ENCODE data around the gene ZFAND3.
A peak's percentile ranks its signal among the peaks of the same experiment; 100 is the strongest.
"Not testable (repeated sequence)": the region's sequence is repeated elsewhere in the genome, so short reads cannot be mapped to it uniquely, and the experiment has no call there.

Gene ZFAND3

GRCh38 chr6:37936906-37937305 lies 117.4 kb downstream of the ZFAND3 start:
- no peaks in the 10 kb centered on the region for H3K9me3 ChIP-seq (replicated peaks in 1 of 11)
- H3K27me3 ChIP-seq, result no peaks in the 10 kb centered on the region
- H3K36me3 ChIP-seq, result peaks cover 0 to 45% (median 24%) of the 10 kb centered on the region in 11 experiments; a peak in 16 of 22 replicates
- no peak overlapping the region for H3K9ac ChIP-seq
- H4K20me1 ChIP-seq, result peaks cover 24 to 100% (median 79%) of the 10 kb centered on the region in 11 experiments; a peak in 18 of 22 replicates
- peaks cover 14 to 55% (median 18%) of the 10 kb centered on the region in 10 experiments for H3K4me1 ChIP-seq
- H3K27ac ChIP-seq, result no peak overlapping the region
- peak overlapping the region in 10 of 11 experiments; percentile 16 to 70 (median 44); a peak in 17 of 22 replicates for H3K4me2 ChIP-seq
- TF ChIP-seq Cebpa-rat (IDR thresholded peaks at IDR 0.05), result no peak
- H3K4me3 ChIP-seq, result no peak overlapping the region

DNA sequence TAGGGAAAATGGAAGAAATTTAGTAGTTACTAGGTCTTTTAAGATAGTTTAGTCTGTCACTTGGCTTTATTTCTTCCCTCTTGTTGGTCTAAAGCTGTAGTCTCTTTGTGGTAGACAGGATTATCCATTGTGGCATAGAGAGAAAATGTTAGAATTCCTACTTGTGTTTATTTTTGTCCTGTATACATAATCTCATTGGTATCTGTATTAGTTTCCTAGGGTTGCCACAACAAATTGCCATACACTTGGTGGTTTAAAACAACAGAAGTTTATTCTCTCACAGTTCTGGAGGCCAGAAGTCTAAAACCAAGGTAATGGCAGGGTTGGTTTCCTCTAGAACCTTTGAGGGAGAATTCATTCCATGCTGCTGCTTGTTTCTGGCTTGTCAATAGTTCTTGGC lies 119.4 kb downstream of the ZFAND3 start:
- Histone ChIP-seq H3K9ac (no peak overlapping the region), H3K4me1 (peaks cover 14 to 75% (median 30%) of the 10 kb centered on the region in 10 experiments), H3K4me2 (no peak overlapping the region), H4K20me1 (peaks cover 19 to 100% (median 76%) of the 10 kb centered on the region in 11 experiments; a peak in 18 of 22 replicates), H3K27ac (no peak overlapping the region), H3K27me3 (no peaks in the 10 kb centered on the region), H3K9me3 (replicated peaks in 1 of 11) (no peaks in the 10 kb centered on the region), H3K4me3 (no peak overlapping the region), H3K36me3 (peaks cover 0 to 31% (median 20%) of the 10 kb centered on the region in 11 experiments; a peak in 15 of 22 replicates)
- TF ChIP-seq Cebpa-rat (IDR thresholded peaks at IDR 0.05), result no peak

DNA sequence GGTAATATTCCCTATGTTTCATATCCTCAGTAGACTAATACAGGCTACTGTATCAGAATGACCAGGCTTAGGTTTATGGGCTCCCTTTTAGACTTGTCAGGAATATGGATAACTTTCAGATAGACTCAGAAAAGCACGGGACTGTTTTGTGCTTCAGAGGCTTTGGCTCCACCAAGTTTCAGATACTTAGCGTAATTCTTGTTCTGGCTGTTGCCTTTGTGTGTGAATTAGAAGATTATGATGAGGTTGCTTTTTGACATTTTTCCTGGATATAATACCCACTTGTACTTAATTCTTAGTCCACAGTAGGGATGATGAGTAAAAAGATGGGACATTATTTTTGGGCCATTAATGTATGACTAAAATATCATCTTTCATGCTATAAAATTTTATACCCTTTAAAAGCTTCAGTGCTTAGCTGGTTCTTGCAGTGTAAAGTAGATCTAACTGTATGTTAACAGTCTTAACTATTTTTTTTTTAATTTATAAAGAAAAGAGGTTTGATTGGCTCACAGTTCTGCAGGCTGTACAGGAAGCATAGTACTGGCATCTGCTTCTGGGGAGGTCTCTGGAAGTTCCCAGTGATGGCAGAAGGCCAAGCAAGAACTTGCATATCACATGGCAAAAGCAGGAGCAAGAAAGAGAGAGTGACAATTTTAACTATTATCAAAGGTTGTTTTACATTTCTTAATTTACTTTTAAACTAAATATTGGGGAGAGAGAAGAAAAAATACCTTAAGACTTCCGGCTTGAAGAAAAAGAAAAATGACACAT lies 120.7 kb downstream of the ZFAND3 start:
- Histone ChIP-seq H3K9me3 (replicated peaks in 1 of 11) (no peaks in the 10 kb centered on the region), H3K27me3 (no peaks in the 10 kb centered on the region), H3K9ac (no peak overlapping the region), H3K4me3 (no peak overlapping the region), H3K4me2 (peak overlapping the region in 2 of 11 experiments; percentile 30 to 31; a peak in 2 of 22 replicates), H4K20me1 (peaks cover 19 to 100% (median 81%) of the 10 kb centered on the region in 11 experiments; a peak in 20 of 22 replicates), H3K36me3 (peaks cover 0 to 30% (median 17%) of the 10 kb centered on the region in 11 experiments; a peak in 14 of 22 replicates), H3K27ac (no peak overlapping the region), H3K4me1 (peaks cover 14 to 82% (median 30%) of the 10 kb centered on the region in 10 experiments)
- no peak for TF ChIP-seq Cebpa-rat (IDR thresholded peaks at IDR 0.05)

- Histone ChIP-seq H3K36me3 (peaks cover 0 to 30% (median 17%) of the 10 kb centered on the region in 11 experiments; a peak in 14 of 22 replicates), H3K9ac (no peak overlapping the region), H3K9me3 (replicated peaks in 1 of 11) (no peaks in the 10 kb centered on the region), H3K4me2 (peak overlapping the region in 2 of 11 experiments; percentile 56 to 74; a peak in 1 of 22 replicates), H3K27me3 (no peaks in the 10 kb centered on the region), H3K4me1 (peaks cover 4 to 80% (median 18%) of the 10 kb centered on the region in 10 experiments), H3K27ac (no peak overlapping the region), H3K4me3 (no peak overlapping the region), H4K20me1 (peaks cover 22 to 100% (median 81%) of the 10 kb centered on the region in 11 experiments; a peak in 20 of 22 replicates)
- TF ChIP-seq Cebpa-rat (IDR thresholded peaks at IDR 0.05), result no peak
These were observed 122.3 kb downstream of the ZFAND3 start for GRCh38 chr6:37941871-37942270.

- Histone ChIP-seq H3K4me2 (peak overlapping the region in 2 of 11 experiments; percentile 56 to 74; a peak in 5 of 22 replicates), H3K27me3 (no peaks in the 10 kb centered on the region), H3K36me3 (peaks cover 0 to 28% (median 17%) of the 10 kb centered on the region in 11 experiments; a peak in 14 of 22 replicates), H4K20me1 (peaks cover 22 to 100% (median 79%) of the 10 kb centered on the region in 11 experiments; a peak in 20 of 22 replicates), H3K4me3 (no peak overlapping the region), H3K9me3 (replicated peaks in 1 of 11) (peaks cover 0 to 4% (median 0%) of the 10 kb centered on the region in 11 experiments; a peak in 4 of 22 replicates), H3K27ac (no peak overlapping the region), H3K4me1 (peaks cover 0 to 80% (median 14%) of the 10 kb centered on the region in 10 experiments; a peak in 12 of 20 replicates), H3K9ac (no peak overlapping the region)
- no peak for TF ChIP-seq Cebpa-rat (IDR thresholded peaks at IDR 0.05)
These were observed 123.3 kb downstream of the ZFAND3 start for GRCh38 chr6:37942606-37943376.

- peaks cover 0 to 82% (median 14%) of the 10 kb centered on the region in 10 experiments; a peak in 12 of 20 replicates for H3K4me1 ChIP-seq
- no peak for TF ChIP-seq Cebpa-rat (IDR thresholded peaks at IDR 0.05)
- H3K9ac ChIP-seq, result no peak overlapping the region
- H3K27ac ChIP-seq, result no peak overlapping the region
- peaks cover 22 to 100% (median 78%) of the 10 kb centered on the region in 11 experiments; a peak in 20 of 22 replicates for H4K20me1 ChIP-seq
- H3K27me3 ChIP-seq, result no peaks in the 10 kb centered on the region
- H3K4me3 ChIP-seq, result no peak overlapping the region
- peaks cover 3 to 11% (median 4%) of the 10 kb centered on the region in 11 experiments; a peak in 19 of 22 replicates for H3K9me3 ChIP-seq (replicated peaks in 1 of 11)
- peaks cover 0 to 27% (median 17%) of the 10 kb centered on the region in 11 experiments; a peak in 16 of 22 replicates for H3K36me3 ChIP-seq
- H3K4me2 ChIP-seq, result peak overlapping the region in 3 of 11 experiments; percentile 4 to 74 (median 56); a peak in 4 of 22 replicates
These were observed 124.0 kb downstream of the ZFAND3 start for GRCh38 chr6:37943436-37944058.

DNA sequence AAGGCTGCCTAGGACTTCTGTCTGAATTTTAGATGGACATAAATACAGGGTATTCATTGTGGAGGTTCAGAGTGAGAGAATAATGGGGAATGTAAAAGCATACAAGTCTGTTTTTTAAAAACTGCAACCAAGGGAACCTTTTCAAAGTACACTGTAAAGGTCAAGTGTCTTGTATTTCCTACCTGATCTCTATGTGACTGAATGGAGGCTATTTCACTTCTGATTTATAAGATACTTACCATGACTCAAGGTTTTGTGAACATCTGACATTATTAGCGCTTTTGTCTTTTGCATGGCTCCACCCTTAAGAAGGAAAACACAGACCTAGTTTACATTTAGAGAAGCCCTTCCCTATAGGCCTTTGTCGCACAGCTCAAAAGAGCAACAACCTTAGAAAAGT lies 126.5 kb downstream of the ZFAND3 start:
- Histone ChIP-seq H3K4me1 (peaks cover 0 to 64% (median 14%) of the 10 kb centered on the region in 10 experiments; a peak in 12 of 20 replicates), H3K4me2 (no peak overlapping the region), H3K27me3 (no peaks in the 10 kb centered on the region), H3K27ac (no peak overlapping the region), H4K20me1 (peaks cover 25 to 100% (median 82%) of the 10 kb centered on the region in 11 experiments; a peak in 19 of 22 replicates), H3K36me3 (peaks cover 9 to 28% (median 22%) of the 10 kb centered on the region in 11 experiments; a peak in 20 of 22 replicates), H3K4me3 (no peak overlapping the region), H3K9ac (no peak overlapping the region), H3K9me3 (replicated peaks in 1 of 11) (peaks cover 12 to 34% (median 27%) of the 10 kb centered on the region in 11 experiments; a peak in 20 of 22 replicates)
- TF ChIP-seq Cebpa-rat (IDR thresholded peaks at IDR 0.05), result no peak

GRCh38 chr6:37947468-37947867 lies 127.9 kb downstream of the ZFAND3 start:
- Histone ChIP-seq H3K4me2 (no peak overlapping the region), H4K20me1 (peaks cover 25 to 100% (median 80%) of the 10 kb centered on the region in 11 experiments; a peak in 19 of 22 replicates), H3K36me3 (peaks cover 9 to 36% (median 22%) of the 10 kb centered on the region in 11 experiments; a peak in 20 of 22 replicates), H3K4me1 (peaks cover 0 to 64% (median 12%) of the 10 kb centered on the region in 10 experiments; a peak in 12 of 20 replicates), H3K9ac (no peak overlapping the region), H3K4me3 (no peak overlapping the region), H3K27me3 (no peaks in the 10 kb centered on the region), H3K27ac (no peak overlapping the region), H3K9me3 (replicated peaks in 1 of 11) (peaks cover 12 to 43% (median 30%) of the 10 kb centered on the region in 11 experiments; a peak in 20 of 22 replicates)
- TF ChIP-seq Cebpa-rat (IDR thresholded peaks at IDR 0.05), result no peak

DNA sequence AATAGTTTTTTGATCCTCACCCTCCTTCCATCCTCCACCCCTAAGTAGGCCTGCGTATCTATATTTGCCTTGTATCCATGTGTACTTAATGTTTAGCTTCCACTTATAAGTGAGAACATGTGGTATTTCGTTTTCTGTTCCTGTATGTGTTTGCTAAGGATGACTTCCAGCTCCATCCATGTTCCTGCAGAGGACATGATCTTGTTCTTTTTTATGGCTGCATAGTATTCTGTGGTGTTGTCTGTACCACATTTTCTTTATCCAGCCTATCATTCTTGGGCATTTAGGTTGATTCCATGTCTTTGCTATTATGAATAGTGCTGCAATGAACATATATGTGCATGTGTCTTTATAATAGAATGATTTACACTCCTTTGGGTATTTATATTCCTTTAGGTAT lies 129.1 kb downstream of the ZFAND3 start:
- H3K9ac ChIP-seq, H3K27me3 ChIP-seq, H3K4me3 ChIP-seq, H3K27ac ChIP-seq, H3K4me2 ChIP-seq: not testable (repeated sequence)
- H3K4me1 ChIP-seq, result peaks cover 0 to 62% (median 2%) of the 10 kb centered on the region in 10 experiments; a peak in 11 of 20 replicates
- H4K20me1 ChIP-seq, result peaks cover 31 to 100% (median 77%) of the 10 kb centered on the region in 11 experiments; a peak in 19 of 22 replicates
- peaks cover 9 to 36% (median 23%) of the 10 kb centered on the region in 11 experiments; a peak in 20 of 22 replicates for H3K36me3 ChIP-seq
- H3K9me3 ChIP-seq (replicated peaks in 1 of 11), result peaks cover 12 to 50% (median 38%) of the 10 kb centered on the region in 11 experiments; a peak in 20 of 22 replicates
